GM18867 (cell line): ENCODE data around the gene PADI6.
A peak's percentile ranks its signal among the peaks of the same experiment; 100 is the strongest.

Experiments
- ATAC-seq: cut with Tn5 transposase; IDR thresholded peaks from one replicate; pipeline ENCODE4 v1.9.1; 2021; ENCODE audit warnings: mild to moderate bottlenecking, moderate library complexity; ENCODE audit not compliant: unreplicated experiment

The PADI6 gene

GRCh38 chr1:17433261-17433660 lies 61.3 kb downstream of the PADI6 start:
- no peak for ATAC-seq

- ATAC-seq = no peak
Observed at GRCh38 chr1:17434016-17434415, 62.0 kb downstream of the PADI6 start.

- ATAC-seq = no peak
Observed at GRCh38 chr1:17434601-17435000, 62.6 kb downstream of the PADI6 start.

GRCh38 chr1:17436380-17437174 lies 64.6 kb downstream of the PADI6 start:
- no peak for ATAC-seq

- ATAC-seq = no peak
Observed at GRCh38 chr1:17437260-17437579, 65.2 kb downstream of the PADI6 start.

DNA sequence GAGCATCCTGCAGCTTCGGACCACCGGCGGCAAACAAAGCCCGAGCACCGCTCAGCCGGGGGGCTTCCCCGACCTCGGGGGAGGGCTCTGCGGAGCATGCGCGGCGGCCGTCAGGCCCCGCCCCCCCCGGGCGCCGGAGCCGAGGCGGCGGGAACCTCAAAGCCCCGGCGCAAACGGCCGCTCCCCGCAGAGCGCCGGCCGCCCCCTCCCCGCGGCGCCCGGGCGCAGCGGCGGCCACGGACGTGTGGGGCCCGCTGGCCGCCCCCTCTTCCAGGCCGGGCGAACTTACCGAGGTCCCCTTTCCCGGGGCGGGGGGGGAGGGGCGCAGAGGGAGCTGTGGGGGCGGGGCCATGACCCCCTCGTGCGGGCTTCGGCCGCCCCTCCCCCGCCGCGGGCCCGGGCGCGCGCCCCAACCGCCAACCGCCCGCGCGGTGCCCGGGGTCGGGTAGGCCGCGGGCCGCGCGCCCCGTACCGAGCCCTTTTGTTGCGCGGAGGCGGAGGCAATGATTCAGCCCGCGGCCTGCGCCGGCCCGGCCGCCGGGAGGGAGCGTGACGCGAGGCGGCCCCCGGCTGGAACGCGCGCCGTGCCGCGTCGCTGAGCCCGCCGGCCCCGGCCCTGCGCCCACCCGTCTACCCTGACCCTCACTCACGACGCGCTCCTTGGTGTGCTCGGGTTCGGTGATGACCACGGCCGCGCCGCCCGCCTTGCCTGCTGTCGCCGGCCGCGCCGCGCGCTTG lies 65.8 kb downstream of the PADI6 start:
- peak; percentile 30 for ATAC-seq

- peak; percentile 23 for ATAC-seq
Observed at GRCh38 chr1:17438318-17439249, 66.6 kb downstream of the PADI6 start.

DNA sequence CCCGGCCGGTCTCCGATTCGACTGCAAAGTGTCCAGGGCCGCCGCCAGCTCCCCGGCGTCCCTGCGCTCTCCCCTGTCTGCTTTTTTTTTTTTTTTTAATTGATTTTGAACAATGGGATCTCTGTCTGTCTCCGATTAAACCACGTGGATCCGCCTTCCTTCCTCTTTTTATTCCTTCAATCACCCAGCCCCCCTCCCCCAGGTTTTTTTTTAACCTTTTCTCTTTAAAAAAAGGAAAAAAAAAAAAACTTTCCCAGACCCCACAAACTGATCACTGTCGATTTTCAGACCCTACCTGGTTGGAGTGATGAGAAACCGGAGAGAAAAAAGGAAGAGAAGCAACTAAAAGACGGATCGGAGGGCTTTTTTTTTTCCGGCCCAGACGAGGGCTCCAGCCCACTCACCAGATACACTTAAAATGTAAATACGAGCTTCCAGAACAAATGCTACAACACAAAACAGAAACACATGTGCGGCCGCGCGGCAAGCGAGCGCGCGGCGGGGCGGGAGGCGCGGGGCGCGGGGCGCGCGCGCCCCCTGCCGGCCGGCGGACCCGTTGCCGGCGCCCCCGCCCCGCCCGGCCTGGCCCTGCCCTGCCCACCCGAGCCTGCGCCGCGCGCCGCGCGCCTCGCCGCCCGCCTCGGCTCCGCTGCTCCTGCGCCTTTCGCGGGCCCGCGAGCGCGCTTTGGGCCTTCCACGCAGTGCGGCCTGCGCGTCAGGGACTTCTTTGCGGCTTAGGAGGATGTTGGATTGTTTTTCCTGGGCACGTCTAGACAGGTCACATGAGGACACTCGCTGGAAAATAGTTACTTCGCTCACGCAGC lies 67.5 kb downstream of the PADI6 start, which contains the start of gene RCC2:
TSS of gene RCC2 (minus strand) at position 428 of the 824 bp plus-strand sequence. CDS start 1,163 bp downstream, outside the sequence.
- peak; percentile 45 for ATAC-seq

- ATAC-seq = no peak
Observed at GRCh38 chr1:17440074-17440826, 68.3 kb downstream of the PADI6 start.

DNA sequence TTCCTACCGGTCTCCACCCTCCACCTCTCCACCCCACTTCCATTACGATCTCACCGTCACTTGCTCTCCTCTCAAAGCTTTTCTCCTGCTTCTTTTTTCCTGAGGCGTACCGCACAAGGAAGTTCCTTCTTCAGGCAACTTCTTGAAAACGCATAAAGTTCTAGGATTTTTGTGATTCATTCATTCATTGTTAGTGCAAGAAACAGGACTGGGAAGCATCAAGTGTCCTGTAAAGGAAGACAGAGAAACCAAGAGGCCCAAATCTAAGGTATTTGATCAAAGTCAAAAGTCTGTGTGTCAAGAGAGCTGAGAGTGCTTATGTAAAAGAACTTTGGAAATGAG lies 68.8 kb downstream of the PADI6 start:
- no peak for ATAC-seq

GRCh38 chr1:17441265-17441992 lies 69.4 kb downstream of the PADI6 start:
- ATAC-seq = no peak

- ATAC-seq = no peak
Observed at GRCh38 chr1:17441993-17442357, 70.0 kb downstream of the PADI6 start.

DNA sequence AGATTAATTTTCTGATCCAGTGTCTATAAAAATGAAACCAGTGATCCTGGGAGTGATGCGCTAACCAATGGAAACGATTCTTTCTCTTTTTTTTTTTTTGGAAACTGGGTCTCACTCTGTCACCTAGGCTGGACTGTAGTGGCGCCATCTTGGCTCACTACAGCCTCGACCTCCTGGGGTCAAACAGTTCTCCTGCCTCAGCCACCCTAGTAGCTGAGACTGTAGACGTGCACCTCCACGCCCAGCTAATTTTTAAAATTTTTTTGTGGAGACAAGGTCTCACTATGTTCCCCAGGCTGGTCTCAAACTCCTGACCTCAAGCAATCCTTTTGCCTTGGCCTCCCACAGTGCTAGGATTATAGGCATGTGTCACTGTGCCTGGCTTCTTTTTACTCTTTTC lies 70.8 kb downstream of the PADI6 start:
- ATAC-seq = no peak

DNA sequence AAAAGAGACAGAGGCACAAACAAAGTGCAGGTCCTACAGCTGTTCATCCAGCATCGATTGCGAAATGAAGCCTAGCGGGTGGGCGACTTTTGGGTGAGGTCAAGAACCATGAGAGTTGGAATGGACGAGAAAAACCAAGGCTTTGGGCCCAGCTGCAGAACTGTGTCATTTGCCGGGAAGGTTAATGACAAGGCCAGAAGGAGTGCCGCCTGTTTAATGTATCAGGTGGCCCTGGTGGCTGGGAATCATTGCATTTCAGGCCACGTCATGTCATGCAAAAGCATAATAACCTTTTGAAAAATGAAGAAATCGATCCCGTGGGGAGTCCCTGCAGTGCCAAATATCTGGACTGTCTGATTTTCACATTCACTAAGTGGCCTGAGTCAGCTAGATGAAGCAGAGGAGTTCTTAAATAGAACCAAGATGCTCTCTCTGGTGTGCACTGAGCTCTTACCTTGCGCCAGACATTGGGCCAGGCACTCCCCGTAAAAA lies 75.6 kb downstream of the PADI6 start:
- no peak for ATAC-seq
